Stomach (tissue), 4 donors: ENCODE measurements around the gene SRPK3.

ENCODE experiments used
- CTCF ChIP-seq, 7 experiments: fragments of 450-650 bp in 4 of 7; fragments of 200-600 bp in 3 of 7; sonication (generic) in 3 of 7; IDR thresholded peaks; one replicate each; pipeline ENCODE4 v1.5.1; 2016 to 2019; ENCODE audit warnings: antibody characterized with exemption in 7 of 7, control low read depth in 2 of 7, mild to moderate bottlenecking in 1 of 7
- EP300 ChIP-seq: sonication (generic); formaldehyde crosslinking; IDR thresholded peaks from one replicate; pipeline ENCODE4 v1.6.1; 2017; ENCODE audit warnings: antibody characterized with exemption
- POLR2A ChIP-seq, 4 donors: fragments of 450-650 bp; IDR thresholded peaks; one replicate each; pipeline ENCODE4 v1.6.1; 2016; ENCODE audit warnings: antibody characterized with exemption in 4 of 4, control low read depth in 2 of 4, mild to moderate bottlenecking in 1 of 4, moderate library complexity in 1 of 4
- POLR2AphosphoS5 ChIP-seq, 3 donors: sonication (generic); formaldehyde crosslinking; IDR thresholded peaks; one replicate each; pipeline ENCODE4 v1.6.1; 2016; ENCODE audit warnings: antibody characterized with exemption in 3 of 3

DNA sequence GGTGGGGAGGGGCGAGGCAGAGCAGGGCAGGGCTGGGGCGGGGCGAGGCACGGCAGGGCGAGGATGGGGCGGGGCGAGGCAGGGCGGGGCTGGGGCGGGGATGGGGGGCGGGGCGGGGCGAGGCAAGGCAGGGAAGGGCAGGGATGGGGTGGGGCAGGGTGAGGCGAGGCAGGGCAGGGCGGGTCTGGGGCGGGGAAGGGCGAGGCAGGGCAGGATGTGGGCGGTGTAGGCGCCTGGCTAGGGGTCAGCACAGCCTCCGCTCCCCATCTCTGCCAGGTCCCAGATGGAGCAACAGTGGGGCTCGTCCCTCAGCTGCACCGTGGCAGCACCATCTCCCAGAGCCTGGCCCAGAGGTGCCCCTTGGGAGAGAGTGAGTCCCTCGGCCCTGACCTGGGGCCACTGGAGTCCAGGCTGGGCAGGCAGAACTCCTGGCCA, 4.2 kb upstream of the SRPK3 start:
- no peak for TF ChIP-seq EP300
- TF ChIP-seq CTCF (IDR thresholded peaks at IDR 0.05): no peak
- no peak for TF ChIP-seq POLR2A (IDR thresholded peaks at IDR 0.05)
- TF ChIP-seq POLR2AphosphoS5 (IDR thresholded peaks at IDR 0.05): no peak
